BJ (cell line): ENCODE measurements around the gene ZNF354B. TPM values are rescaled to one million over a fixed set of nuclear protein-coding genes. Genes with fewer than 3 reads are reported as not detected.

ENCODE experiments used
- CTCF ChIA-PET: fragments of 350-600 bp; formaldehyde crosslinking; extraction: SDS; loops from one replicate; lab custom pipeline; 2021; ENCODE audit warnings: antibody characterized with exemption, inconsistent platforms; lab: Yijun Ruan, JAX
- POLR2A ChIA-PET: fragments of 300-600 bp; sonication (Branson Sonifier 250); formaldehyde crosslinking; extraction: SDS; loops from one replicate; lab custom pipeline; 2021; ENCODE audit warnings: antibody characterized with exemption; lab: Charles Lee
- DNase-seq: peaks from one replicate; pipeline ENCODE4 v3.0.0-alpha.2; 2011; ENCODE audit warnings: low read depth
- H3K27me3 ChIP-seq: 2 replicates; pipeline ENCODE4 v1.6.0; 2011; ENCODE audit warnings: low read length; ENCODE audit not compliant: control insufficient read depth, insufficient read depth
- H3K36me3 ChIP-seq: 2 replicates; pipeline ENCODE4 v1.5.1; 2011; ENCODE audit warnings: low read length; ENCODE audit not compliant: control insufficient read depth, insufficient read depth
- H3K4me3 ChIP-seq: 2 replicates; pipeline ENCODE4 v1.5.1; 2011; ENCODE audit warnings: low read depth, mild to moderate bottlenecking, control low read depth, low read length
- polyA plus RNA-seq: library from polyadenylated mRNA; depleted of rRNA; stranded (reverse); fragments of >200 nt; gene quantifications from 2 replicates; pipeline ENCODE4 v1.2.3, GENCODE V29; 2011
- TF ChIP-seq, protein P1 (sequence below): IDR thresholded peaks from 2 replicates; pipeline ENCODE4 v1.5.1; 2011; ENCODE audit warnings: low read depth, mild to moderate bottlenecking, control low read depth, inconsistent platforms, low read length, moderate library complexity; ENCODE audit not compliant: insufficient read depth

ZNF354B gene
- polyA plus RNA-seq, 1 experiment, result 6.5 TPM

DNA sequence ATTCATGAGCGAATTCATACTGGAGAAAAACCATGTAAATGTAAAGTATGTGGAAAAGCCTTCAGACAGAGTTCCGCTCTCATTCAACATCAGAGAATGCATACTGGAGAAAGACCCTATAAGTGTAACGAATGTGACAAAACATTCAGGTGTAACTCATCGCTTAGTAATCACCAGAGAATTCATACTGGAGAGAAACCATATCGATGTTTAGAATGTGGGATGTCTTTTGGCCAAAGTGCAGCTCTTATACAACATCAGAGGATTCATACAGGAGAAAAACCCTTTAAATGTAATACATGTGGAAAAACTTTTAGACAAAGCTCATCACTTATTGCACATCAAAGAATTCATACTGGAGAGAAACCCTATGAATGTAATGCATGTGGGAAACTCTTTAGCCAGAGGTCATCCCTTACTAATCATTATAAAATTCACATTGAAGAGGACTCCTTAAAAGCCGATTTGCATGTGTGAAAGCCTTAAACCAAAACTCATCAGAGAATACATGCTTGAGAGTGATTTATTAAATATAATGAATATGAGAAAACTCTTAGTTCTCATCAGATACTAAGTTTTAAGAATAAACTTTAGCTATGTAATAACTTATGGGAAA is 24.2 kb downstream of the ZNF354B start:
- H3K4me3 ChIP-seq, result no peak overlapping the region
- H3K27me3 ChIP-seq, result no peaks in the 10 kb centered on the region
- POLR2A ChIA-PET, result no interaction called here
- CTCF ChIA-PET, result interaction anchor here (1.2 kb wide), 1 partner anchor 9 kb away, joined by 3 read pairs; no protein-coding TSS in a partner anchor
- H3K36me3 ChIP-seq, result peaks cover 5% of the 10 kb centered on the region
- DNase-seq, result no peak
- TF ChIP-seq, protein P1, sequence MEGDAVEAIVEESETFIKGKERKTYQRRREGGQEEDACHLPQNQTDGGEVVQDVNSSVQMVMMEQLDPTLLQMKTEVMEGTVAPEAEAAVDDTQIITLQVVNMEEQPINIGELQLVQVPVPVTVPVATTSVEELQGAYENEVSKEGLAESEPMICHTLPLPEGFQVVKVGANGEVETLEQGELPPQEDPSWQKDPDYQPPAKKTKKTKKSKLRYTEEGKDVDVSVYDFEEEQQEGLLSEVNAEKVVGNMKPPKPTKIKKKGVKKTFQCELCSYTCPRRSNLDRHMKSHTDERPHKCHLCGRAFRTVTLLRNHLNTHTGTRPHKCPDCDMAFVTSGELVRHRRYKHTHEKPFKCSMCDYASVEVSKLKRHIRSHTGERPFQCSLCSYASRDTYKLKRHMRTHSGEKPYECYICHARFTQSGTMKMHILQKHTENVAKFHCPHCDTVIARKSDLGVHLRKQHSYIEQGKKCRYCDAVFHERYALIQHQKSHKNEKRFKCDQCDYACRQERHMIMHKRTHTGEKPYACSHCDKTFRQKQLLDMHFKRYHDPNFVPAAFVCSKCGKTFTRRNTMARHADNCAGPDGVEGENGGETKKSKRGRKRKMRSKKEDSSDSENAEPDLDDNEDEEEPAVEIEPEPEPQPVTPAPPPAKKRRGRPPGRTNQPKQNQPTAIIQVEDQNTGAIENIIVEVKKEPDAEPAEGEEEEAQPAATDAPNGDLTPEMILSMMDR, result no peak

DNA sequence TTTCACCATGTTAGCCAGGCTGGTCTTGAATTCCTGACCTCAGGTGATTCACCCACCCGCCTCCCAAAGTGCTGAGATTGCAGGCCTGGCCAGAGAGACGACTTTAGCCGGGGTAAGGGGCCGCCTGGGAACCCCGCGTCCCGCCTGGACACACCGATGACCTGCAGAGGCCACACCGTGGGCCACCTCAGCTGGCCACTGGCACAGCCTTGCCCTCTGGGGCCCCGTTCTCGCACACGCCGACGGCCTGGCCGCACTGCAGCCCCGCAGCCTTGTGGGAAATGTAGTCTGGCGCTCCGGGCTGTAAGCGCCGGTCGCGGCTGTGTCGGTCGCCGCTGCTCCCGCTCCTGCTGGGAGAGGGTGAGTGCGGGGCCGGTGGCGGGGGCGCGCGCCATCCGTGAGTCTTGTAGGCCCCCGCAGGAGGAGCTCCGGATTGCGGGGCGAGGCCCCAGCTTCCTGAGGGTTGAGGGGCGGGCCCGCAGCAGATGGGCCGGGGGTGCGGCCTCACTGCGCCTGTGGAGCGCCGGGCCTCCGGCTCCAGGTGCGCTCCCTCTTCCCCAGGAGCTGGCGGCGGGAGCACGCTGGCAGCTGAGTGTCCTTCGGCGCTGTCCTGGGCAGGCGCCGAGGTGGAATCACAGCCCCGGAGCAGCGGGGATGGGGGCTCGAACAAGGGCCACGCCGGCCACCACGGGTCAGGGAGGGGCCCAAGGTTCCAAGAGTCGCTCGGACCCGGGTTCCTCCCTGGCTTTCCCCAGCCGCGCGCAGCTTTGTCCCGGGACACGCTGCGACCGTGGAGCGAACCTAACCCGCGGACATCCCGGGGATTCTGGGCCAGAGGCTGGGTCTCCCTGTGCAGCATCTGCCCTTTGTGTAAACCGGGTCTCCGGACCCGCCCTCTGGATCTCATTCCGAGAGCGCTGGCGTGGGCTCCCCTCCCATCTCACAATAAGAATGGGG is 36.1 kb downstream of the ZNF354B start, which contains the start of gene ZFP2:
Gene ZFP2, plus strand, starts transcription at position 299 of the 957 bp plus-strand sequence. CDS start 35,401 bp downstream, outside the sequence.
- no peaks in the 10 kb centered on the region for H3K36me3 ChIP-seq
- DNase-seq, result no peak
- ChIA-PET POLR2A (interaction anchor here (0.5 kb wide), 1 partner anchor 205 kb away, joined by 4 read pairs; no protein-coding TSS in a partner anchor), CTCF (no interaction called here)
- H3K4me3 ChIP-seq, result peak within 1 kb of the TSS; percentile 72
- H3K27me3 ChIP-seq, result no peaks in the 10 kb centered on the region
- TF ChIP-seq, protein P1, result no peak

DNA sequence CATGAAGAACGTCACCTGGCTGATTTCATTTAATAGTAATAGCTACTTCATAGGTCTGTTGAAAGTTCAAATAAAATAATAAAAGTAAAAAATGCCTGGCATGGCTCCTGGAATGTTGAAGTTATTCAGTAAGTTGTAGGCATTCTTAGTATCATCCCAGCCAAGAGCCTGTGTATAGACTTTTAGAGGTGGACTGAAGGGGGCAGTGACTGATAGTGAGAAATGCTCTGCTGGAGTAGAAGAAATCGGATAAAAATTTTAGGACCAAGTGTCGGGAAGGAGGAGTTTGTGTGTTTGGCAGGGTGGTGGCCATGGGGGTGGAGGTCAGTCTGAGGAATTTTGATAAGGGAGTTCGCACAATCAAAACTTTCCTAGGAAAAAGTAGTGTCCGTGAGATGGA is 39.5 kb downstream of the ZNF354B start:
- TF ChIP-seq, protein P1, result no peak
- no peaks in the 10 kb centered on the region for H3K36me3 ChIP-seq
- ChIA-PET POLR2A (no interaction called here), CTCF (interaction anchor here (0.5 kb wide), 1 partner anchor 156 kb away, joined by 3 read pairs; no protein-coding TSS in a partner anchor)
- H3K27me3 ChIP-seq, result no peaks in the 10 kb centered on the region
- DNase-seq, result no peak
- H3K4me3 ChIP-seq, result no peak overlapping the region

DNA sequence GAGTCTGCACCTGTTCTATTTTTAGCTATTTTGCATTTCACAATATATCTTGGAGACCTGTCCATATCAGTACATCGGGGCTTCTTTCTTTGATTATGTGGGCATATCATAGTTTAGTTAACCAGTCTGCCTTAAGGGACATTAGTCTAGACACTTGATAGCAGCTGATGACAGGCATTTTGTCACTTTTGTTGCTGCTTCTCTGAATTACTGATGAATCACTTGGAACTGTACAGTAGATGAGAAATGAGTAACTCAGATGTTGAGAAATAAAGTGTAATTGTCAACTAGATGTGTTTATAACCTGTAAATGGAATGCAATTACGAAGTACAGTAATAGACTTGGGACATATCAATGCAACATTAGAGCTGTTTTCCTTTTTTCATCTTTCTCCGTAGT is 43.1 kb downstream of the ZNF354B start:
- H3K27me3 ChIP-seq, result no peaks in the 10 kb centered on the region
- ChIA-PET POLR2A (no interaction called here), CTCF (interaction anchor here (0.7 kb wide), 1 partner anchor 88 kb away, joined by 3 read pairs; no protein-coding TSS in a partner anchor)
- DNase-seq, result no peak
- TF ChIP-seq, protein P1, result no peak
- H3K36me3 ChIP-seq, result no peaks in the 10 kb centered on the region
- no peak overlapping the region for H3K4me3 ChIP-seq
